Stimulated activated CD4-positive, alpha-beta T cell treated with anti-CD3 and anti-CD28 coated beads, Interleukin-12 subunit alpha, Interleukin-12 subunit beta, amount 100 ng/mL, for 24 hours (primary cell): Measurements from ENCODE around the gene KRTAP2-3.

Experiments
- DNase-seq, 2 experiments: peaks; one replicate each; pipeline ENCODE4 v3.0.0-alpha.2; 2020; ENCODE audit warnings: low read depth in 2 of 2

The KRTAP2-3 gene

DNA sequence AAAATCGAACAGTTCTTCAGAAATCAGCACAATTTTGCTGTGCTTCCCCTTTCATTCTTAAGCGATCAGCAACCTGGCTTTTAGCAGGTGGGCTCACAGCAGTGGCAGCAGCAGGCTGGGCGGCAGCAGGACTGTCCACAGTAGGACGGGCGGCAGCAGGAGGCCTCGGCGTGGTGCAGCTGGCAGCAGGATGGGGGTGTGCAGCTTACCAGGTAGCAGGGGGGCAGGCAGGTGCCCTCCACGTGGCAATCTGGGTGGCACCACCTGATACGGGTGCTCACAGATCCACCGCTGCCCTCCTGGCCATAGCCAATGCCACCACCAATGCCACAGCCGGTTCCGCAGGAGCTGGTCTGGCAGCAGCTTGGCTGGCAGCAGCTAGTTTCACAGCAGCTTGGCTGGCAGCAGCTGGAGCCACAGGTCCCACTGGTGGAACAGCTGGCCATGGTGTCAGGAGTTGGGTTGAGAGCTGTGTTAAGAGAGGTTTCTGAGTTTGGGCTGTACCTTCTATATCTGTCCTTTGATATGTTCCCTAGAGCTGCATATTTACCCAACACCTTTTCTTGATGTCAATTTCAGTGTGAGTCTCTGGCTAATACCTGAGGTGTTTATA is 30.2 kb downstream of the KRTAP2-3 start, which contains the start of gene KRTAP1-4:
TSS of gene KRTAP1-4 (minus strand) at position 563 of the 613 bp plus-strand sequence. CDS start at position 446, 117 bp downstream.
- no peak for DNase-seq

DNA sequence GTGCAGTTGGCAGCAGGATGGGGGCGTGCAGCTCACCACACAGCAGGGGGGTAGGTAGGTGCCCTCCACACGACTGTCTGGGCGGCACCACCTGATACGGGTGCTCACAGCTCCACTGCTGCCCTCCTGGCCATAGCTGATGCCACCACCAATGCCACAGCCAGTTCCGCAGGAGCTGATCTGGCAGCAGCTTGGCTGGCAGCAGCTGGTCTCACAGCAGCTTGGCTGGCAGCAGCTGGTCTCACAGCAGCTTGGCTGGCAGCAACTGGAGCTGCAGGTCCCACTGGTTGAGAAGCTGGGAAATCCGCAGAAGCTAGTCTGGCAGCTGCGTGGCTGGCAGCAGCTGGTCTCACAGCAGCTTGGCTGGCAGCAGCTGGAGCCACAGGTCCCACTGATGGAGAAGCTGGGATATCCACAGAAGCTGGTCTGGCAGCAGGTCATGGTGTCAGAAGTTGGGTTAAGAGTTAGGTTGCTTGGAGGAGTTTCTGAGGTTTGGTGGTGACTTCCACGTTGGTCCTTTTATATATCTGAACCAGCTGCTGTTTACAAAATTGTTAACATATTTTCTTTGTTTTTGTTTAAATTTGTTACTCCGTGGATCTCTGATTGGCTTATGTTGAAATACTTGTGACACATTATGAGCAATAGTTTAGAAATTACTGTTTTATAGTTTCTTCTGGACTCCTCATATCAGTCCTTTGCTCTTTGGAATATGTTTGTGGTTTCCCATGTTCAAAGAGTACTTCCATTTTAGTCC is 33.0 kb downstream of the KRTAP2-3 start, which contains the start of gene KRTAP1-5:
TSS of gene KRTAP1-5 (minus strand) at position 494 of the 757 bp plus-strand sequence. CDS start at position 441, 53 bp downstream.
- no peak for DNase-seq

DNA sequence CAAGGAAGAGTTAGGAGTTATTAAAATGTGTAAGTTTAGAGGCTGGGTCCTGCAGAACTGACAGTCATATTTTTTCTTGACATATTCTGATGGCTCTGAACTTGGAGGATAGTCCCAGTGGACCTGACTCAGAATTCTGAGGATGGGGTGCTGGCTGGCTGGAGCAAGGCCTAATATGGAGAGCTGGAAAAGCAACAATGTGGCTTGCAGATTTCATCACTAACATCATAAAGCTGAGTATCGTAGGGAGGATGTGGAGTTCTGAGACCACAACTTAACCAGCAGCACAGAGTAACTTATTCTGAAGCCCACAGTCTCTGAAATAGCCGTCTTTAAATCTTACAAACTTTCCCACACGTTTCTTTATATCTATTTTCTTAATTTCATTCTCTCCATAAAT is 35.2 kb downstream of the KRTAP2-3 start:
- DNase-seq: no peak

DNA sequence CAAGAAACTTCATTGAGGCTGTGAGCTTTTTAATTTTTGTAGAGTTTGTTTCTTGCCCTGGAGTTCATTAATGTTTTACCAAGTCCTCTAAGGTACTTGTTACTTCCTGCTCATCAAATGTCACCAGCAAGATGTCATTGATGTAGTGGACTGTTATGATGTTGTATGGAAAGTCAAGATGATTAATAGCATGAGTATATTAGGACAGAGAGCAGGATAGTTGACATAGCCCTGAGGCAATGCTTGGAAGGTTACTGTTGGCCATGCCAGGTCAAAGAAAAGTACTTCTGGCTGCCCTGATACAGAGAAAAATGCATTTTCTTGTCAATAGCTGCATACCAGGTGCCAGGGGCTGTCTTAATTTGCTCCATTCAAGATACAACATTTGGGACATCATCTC is 39.6 kb downstream of the KRTAP2-3 start:
- DNase-seq: no peak

DNA sequence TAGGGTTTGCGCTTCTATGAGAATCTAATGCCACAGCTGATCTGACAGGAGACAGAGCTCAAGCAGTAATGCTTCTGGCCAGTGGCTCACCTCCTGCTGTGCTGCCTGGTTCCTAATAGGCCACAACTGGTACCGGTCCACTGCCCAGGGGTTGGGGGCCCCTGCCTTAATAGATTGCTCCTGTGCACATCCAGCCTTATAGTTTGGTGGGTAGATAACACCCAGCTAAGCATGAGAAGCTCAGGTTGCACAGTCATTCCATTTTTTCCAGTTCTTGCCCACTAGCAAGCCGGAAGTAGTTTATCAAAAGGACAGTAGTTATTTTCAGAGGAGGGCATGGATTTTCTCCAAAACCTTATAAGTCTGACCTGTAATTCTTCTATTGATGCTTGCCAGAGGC is 40.5 kb downstream of the KRTAP2-3 start:
- no peak for DNase-seq

DNA sequence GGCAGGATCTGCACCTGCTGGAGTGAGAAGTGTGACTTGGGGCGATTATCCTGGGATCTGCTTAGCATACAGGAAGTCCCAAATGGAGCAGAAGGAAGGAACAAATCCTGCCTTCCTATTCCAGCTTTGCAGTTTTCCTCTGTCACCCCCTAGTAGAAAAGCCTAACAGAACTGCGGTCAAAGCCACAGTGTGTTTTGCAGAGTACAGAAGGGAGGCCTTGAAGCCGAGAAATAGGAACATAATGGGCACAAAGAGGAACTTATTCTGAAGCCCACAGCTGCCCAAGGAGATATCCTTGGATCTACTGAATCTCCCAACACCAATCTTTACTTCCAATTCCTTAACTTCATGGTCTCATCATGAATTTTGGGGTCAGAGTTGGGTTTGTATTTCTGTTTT is 41.4 kb downstream of the KRTAP2-3 start:
- DNase-seq: no peak

DNA sequence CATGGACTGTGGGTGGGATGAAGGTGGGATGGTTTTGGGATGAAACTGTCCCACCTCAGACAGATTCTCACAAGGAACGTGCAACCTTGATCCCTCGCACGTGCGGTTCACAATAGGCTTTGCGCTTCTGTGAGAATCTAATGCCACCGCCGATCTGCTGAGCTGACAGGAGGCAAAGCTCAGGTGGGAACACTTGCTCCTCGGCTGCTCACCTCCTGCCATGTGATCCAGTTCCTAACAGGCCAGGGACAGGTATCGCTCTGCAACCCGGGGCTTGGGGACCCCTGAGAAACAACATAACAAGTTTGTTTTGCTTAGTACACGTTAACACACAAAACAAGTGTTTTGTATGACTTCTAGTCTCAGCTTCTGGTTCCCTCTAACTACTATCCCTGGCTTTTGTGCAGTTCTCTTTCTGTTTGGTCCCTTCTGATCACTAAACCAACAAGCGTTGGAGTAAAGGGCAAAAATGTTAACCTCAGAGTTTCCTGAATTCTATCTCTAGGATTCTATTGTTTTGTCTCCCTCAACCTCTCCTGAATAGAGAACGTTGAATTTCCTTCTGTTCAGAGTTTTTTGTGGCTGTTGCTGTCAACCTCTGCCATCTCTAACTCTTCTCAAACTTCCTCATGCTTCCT is 43.2 kb downstream of the KRTAP2-3 start:
- DNase-seq: no peak

DNA sequence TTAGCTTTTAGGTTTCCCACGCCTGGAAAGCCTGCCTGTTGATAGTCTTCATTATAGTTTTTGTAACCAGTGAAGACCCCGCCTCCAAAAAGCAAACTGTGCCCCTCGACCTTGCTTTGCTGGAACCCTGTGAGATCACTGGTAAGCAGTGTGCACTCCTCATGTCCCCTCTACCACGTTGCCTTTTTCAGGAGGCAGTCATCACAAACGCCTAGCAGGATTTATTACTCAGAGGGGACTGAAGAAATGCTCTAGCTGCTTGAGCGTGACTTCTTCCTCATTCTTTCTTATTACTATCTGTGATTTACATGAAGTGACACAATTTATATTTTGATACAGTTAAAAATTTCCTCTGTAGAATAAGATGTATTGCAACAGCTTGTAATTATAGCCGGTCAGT is 44.5 kb downstream of the KRTAP2-3 start:
- no peak for DNase-seq

DNA sequence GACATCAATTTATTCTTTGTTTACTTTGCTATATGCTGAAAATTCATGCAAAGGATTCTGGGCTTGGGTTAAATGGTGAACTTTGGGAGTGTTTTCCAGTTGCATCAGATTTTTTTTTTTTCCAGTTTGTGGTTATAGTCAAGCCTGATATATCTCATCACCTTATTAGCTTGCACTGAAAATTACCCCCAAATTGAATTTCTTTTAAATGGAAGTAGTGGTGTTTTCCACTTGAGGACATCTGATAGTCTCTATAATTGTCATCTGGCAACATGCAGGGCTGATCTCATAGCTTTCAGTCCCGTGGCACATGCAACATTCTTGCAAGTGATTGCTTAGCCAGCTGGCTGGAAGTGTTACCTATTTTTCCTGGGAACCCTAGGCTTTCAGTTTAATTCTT is 46.3 kb downstream of the KRTAP2-3 start:
- DNase-seq: no peak

DNA sequence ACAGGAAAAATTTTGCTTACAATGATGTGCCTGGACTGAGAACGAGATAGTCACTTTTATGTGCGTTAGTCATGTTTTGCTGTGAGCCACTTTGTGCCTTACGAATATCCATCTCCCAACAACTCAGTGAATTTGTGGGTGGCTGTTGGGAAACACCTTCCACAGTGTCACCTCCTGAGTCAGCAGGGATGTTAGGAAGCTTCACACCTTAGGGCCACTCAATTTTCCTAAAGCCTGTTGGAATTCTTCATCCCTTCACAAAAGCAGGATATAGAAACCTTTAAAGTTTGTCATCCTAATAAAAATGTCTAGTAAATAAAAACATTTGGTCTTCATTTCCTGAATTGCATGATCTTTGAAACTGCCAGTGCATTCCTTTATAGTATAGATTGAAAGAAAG is 46.7 kb downstream of the KRTAP2-3 start:
- DNase-seq: no peak

DNA sequence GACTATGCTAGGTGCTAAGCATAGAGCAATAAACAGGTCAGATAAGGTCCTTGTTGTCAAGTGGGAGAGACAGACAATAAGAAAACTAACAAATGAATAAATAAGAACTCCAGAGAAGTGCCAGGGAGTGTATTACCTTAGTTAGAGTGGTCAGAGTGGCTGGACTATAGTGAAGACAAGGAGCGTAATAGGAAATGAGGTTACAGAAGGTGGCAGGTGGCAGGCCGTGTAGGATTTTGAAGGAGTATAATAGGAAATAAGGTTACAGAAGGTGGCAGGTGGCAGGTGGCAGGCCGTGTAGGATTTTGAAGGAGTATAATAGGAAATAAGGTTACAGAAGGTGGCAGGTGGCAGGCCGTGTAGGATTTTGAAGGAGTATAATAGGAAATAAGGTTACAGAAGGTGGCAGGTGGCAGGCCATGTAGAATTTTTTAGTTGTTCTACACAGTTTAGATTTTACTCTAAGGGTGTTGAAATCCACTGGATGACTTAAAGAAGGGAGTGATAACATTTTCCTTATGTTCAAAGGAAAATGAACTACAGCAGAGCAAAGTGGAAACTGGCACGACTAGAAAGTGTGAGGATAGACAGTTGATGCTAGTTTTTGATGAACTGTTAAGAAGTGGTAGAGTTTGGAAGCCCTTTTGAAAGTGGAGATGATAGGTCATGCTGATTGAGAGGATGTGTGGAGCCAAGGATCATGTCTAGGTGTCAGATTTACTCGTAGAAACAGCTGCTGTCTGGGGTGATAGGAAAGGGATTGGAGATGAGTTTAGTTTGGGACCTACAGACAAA is 47.4 kb downstream of the KRTAP2-3 start:
- DNase-seq: no peak

DNA sequence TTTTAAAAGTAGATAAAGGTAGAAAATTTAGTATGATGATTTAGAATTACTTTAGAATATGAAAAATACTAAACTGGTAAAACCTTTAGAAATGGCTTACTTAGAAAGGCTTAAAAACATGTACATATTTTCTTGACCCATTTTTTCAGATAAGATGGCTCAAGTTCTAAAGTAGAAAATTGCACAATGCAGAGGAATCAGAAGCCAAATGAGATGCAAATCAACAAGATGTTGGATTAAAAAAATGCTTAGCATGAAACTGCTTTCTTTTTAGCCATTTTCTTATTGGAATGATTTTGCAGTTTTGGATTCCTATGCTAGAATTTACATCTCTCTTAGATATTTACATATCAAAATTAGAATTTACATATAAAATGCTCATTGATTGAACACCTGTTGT is 49.5 kb downstream of the KRTAP2-3 start:
- DNase-seq: no peak

DNA sequence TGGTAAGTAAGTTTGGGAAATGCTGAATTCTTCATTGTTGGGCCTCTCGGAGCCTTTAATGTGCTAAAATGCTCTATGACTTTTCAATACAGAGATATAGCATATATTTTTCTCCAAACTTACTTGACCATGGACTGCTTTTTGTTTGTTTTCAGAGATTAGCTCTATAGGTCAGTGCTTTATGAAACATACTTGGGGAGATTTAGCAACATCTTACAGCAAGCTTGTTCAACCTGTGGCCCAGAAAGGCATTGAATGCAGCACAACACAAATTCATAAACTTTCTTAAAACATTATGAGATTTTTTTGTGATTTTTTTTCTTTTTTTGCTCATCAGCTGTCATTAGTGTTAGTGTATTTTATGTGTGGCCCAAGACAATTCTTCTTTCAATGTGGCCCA is 50.0 kb downstream of the KRTAP2-3 start:
- no peak for DNase-seq

DNA sequence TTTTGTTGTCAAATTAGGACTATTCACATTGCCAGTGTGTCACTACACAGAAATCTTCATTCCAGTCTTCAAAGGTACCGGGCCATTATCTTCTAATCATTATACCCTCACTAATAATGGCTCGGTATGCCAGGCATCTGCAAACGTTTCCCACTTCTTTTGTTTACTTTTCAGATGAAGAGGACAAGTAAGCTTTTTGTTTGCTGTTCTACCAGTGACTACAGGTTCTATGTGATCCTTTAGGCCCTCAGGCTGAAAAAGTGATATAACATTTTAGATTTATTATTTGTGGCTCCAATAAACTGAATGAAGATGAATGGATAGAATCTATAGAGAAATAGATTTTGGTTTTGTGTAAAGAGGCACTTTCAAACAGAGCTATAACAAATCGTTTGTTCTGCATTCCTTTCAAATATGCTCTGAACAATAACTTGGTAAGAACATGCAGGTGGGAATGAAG is 50.6 kb downstream of the KRTAP2-3 start:
- DNase-seq: no peak
